Lung (tissue), 12 donors: ENCODE data around the gene ARHGEF2. TPM values are rescaled to one million over a fixed set of nuclear protein-coding genes. Genes with fewer than 3 reads are reported as not detected.

Experiments used
- ATAC-seq: fragments of 200-7000 bp; cut with Tn5 transposase; one replicate; pipeline ENCODE4 v1.9.1; 2020; ENCODE audit warnings: moderate number of reproducible peaks; ENCODE audit not compliant: insufficient read depth, low FRiP score
- DNase-seq, 3 donors: peaks; one replicate each; pipeline ENCODE4 v3.0.0-alpha.2; 2013 to 2017
- H3K27ac ChIP-seq, 2 donors: one replicate each; pipeline ENCODE4 v1.5.1; 2013; ENCODE audit warnings: mild to moderate bottlenecking in 2 of 2, moderate library complexity in 2 of 2, control low read depth in 1 of 2, inconsistent platforms in 1 of 2, low read depth in 1 of 2, low read length in 1 of 2
- H3K27me3 ChIP-seq, 3 donors: one replicate each; pipeline ENCODE4 v1.5.1; 2013; ENCODE audit warnings: low read length in 2 of 3; ENCODE audit not compliant: control insufficient read depth in 3 of 3, insufficient read depth in 3 of 3
- H3K36me3 ChIP-seq, 4 donors: one replicate each; pipeline ENCODE4 v1.5.1; 2013; ENCODE audit warnings: low read length in 4 of 4, mild to moderate bottlenecking in 1 of 4, moderate library complexity in 1 of 4; ENCODE audit not compliant: control insufficient read depth in 4 of 4, insufficient read depth in 4 of 4
- H3K4me1 ChIP-seq, 5 donors: one replicate each; pipeline ENCODE4 v1.5.1; 2013; ENCODE audit warnings: low read length in 5 of 5, mild to moderate bottlenecking in 2 of 5, moderate library complexity in 1 of 5; ENCODE audit not compliant: control insufficient read depth in 5 of 5, insufficient read depth in 5 of 5
- H3K4me3 ChIP-seq: one replicate; pipeline ENCODE4 v1.5.1; 2013; ENCODE audit warnings: mild to moderate bottlenecking, control low read depth, moderate library complexity
- H3K9ac ChIP-seq, 2 donors: one replicate each; pipeline ENCODE4 v1.5.1; 2013; ENCODE audit warnings: low read length in 2 of 2, control low read depth in 1 of 2; ENCODE audit not compliant: insufficient read depth in 1 of 2
- H3K9me3 ChIP-seq, 4 donors: one replicate each; pipeline ENCODE4 v1.5.1; 2013; ENCODE audit warnings: low read length in 3 of 4, mild to moderate bottlenecking in 1 of 4, moderate library complexity in 1 of 4; ENCODE audit not compliant: control insufficient read depth in 4 of 4, insufficient read depth in 3 of 4
- CTCF ChIP-seq: IDR thresholded peaks from 2 replicates; pipeline ENCODE4 v1.5.1; 2012; ENCODE audit warnings: mild to moderate bottlenecking; ENCODE audit errors: control extremely low read depth, extremely low read depth
- WGBS, 2 donors: extraction: QIAGEN DNeasy Blood & Tissue Kit; methylation state at CpG; one replicate each; pipeline ENCODE4 v1.1.7; 2013; 5-methylcytosine and 5-hydroxymethylcytosine counted together
- polyA plus RNA-seq, 2 donors: library from polyadenylated mRNA; stranded (reverse); fragments of 200-250 nt; gene quantifications; one replicate each; pipeline ENCODE4 v1.2.1, GENCODE V29; 2013
- total RNA-seq, 2 donors: library from RNA; depleted of rRNA in 1 of 2; stranded (reverse); fragments of >200 nt in 1 of 2; gene quantifications; one replicate each; pipeline ENCODE4 v1.2.1, GENCODE V29; 2014 to 2021
- donor health status: control.
- donor health status: control.
- donor health status: Bipolar disorder and iron deficiency.
- donor health status: healthy.
- donor health status: DM: yes; HTN: yes; CAD: no.

The ARHGEF2 gene
- total and polyA plus RNA-seq, 4 donors: 72.0 to 289 (median 120) TPM

GRCh38 chr1:155904261-155904660, 74.1 kb downstream of the ARHGEF2 start:
- no peak for DNase-seq
- H3K27ac ChIP-seq: no peak overlapping the region
- H3K4me3 ChIP-seq: no peak overlapping the region
- 95 to 98% methylated on average over 12 of the region's 12 CpGs for WGBS, 2 donors
- no peaks in the 10 kb centered on the region for H3K27me3 ChIP-seq
- peaks cover 34 to 41% (median 39%) of the 10 kb centered on the region in 4 donors for H3K36me3 ChIP-seq
- H3K9me3 ChIP-seq: no peaks in the 10 kb centered on the region
- no peaks in the 10 kb centered on the region for H3K4me1 ChIP-seq
- ATAC-seq: no peak
- TF ChIP-seq CTCF: no peak
- H3K9ac ChIP-seq: no peak overlapping the region

DNA sequence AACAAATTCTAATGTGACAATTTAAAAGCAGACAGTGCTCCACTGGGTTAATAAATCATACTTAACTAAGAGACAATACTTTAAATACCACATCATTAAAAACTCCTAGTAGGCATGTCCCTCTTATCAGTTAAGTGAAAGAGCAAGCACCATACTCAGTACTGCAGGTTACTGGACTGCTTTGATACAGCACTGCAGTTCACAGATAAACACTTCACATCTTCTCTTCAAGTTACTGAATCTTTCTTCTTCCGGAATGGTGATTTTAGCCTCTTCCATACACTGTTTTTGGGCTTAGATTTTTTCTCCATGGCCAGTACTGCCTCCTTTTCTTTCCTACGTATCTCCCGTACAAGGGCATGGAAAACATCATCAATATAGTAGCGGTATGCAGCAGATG, 78.2 kb downstream of the ARHGEF2 start:
- Histone ChIP-seq H3K27me3 (no peaks in the 10 kb centered on the region), H3K4me3 (no peak overlapping the region), H3K4me1 (no peaks in the 10 kb centered on the region), H3K27ac (no peak overlapping the region), H3K36me3 (peaks cover 36 to 39% (median 38%) of the 10 kb centered on the region in 4 donors), H3K9me3 (no peaks in the 10 kb centered on the region), H3K9ac (no peak overlapping the region)
- 92% methylated on average over 4 of the region's 4 CpGs for WGBS, 2 donors
- DNase-seq: no peak
- TF ChIP-seq CTCF: no peak
- no peak for ATAC-seq

GRCh38 chr1:155899683-155900082, 78.7 kb downstream of the ARHGEF2 start:
- H3K36me3 ChIP-seq: peaks cover 32 to 39% (median 34%) of the 10 kb centered on the region in 4 donors
- no peak for ATAC-seq

More at GRCh38 chr1:155899683-155900082, 78.7 kb downstream of the ARHGEF2 start:
- no peak overlapping the region for H3K27ac ChIP-seq
- H3K9ac ChIP-seq: peak overlapping the region in 1 of 2 donors; percentile 32
- no peaks in the 10 kb centered on the region for H3K27me3 ChIP-seq
- H3K4me3 ChIP-seq: no peak overlapping the region
- H3K4me1 ChIP-seq: no peaks in the 10 kb centered on the region
- TF ChIP-seq CTCF: no peak
- WGBS, 2 donors: 98% methylated on average over 2 of the region's 2 CpGs
- no peaks in the 10 kb centered on the region for H3K9me3 ChIP-seq
- no peak for DNase-seq
